ENCODE data around the gene GRIA4. TPM values are rescaled to one million over a fixed set of nuclear protein-coding genes. Genes with fewer than 3 reads are reported as not detected.

Gene GRIA4
- total RNA-seq, 1 donor from 2014 or later = 15.0 TPM

- no peak for DNase-seq
Measured at GRCh38 chr11:105639527-105639926, 29.7 kb downstream of the GRIA4 start.

DNA sequence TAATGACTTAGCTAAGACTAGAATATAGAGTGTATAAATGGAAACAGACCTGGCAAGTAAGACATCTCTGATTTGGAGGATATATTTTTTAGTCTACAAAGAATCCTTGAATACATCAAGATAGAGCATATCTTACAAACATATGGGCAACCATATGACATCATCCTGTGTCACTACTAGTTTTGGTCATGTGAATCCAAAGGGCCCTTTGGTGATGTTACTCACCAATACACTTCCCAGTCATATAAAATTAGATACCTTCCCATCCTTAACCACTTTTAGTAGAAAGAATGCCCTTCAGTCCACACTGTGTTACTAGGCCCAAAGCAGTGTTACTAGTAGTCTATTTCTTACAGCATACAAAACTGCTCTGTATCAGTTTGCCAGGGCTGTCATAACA, 31.6 kb downstream of the GRIA4 start:
- no peak for DNase-seq

GRCh38 chr11:105642870-105643269, 33.0 kb downstream of the GRIA4 start:
- DNase-seq = no peak

- DNase-seq = no peak
Measured at GRCh38 chr11:105644839-105645573, 35.1 kb downstream of the GRIA4 start.

DNA sequence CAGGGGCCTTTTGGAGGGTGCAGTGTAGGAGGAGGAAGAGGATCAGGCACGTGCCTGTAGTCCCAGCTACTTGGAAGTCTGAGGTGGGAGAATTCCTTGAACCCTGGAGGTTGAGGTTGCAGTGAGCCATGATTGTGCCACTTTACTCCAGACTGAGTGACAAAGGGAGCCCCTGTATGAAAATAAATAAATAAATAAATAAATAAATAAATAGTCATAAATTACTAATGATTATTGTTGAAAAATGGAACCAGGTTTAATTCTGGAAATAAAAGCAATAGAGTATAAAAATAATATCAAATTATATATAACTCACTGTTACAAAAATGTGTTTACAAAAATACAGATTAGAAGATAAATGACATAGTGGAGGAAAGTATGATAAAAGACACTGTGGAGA, 37.9 kb downstream of the GRIA4 start:
- DNase-seq = no peak

DNA sequence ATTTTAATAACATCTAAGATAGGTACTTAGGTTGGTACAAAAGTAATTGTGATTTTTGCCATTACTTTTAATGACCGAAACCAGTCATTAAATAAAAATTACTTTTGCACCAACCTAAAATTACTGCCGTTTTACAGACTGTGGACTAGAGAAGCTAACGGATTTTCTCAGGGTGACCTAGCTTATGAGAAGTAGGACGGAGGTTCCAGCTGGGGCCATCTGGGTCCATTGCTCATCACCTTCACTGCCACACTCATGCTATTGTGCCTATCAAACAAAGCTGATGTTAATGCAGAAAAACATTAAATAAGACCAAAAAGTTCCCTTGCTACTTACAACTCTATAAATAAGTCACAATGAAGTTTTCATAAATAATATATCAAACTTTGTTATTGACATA, 38.9 kb downstream of the GRIA4 start:
- no peak for DNase-seq

DNA sequence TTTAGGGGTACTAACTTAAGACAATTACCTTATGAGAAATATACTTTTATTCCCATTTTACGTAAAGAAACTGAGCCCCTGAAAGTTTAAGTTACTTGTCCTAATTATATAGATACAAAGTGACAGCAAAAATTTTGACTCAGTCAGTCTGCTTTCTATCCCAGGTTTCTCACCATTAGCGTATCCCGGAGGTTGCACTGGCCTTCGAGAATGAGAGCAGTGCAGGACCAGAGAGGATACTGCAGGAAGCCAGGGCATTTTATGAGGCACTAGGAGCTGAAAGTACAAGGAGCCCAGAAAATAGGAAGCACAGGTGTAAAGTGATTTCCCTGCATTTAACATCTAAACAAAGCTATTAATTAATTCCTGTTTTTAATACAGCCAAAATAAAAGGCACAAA, 55.4 kb downstream of the GRIA4 start:
- no peak for DNase-seq

- DNase-seq = no peak
Measured at GRCh38 chr11:105667441-105667840, 57.6 kb downstream of the GRIA4 start.

DNA sequence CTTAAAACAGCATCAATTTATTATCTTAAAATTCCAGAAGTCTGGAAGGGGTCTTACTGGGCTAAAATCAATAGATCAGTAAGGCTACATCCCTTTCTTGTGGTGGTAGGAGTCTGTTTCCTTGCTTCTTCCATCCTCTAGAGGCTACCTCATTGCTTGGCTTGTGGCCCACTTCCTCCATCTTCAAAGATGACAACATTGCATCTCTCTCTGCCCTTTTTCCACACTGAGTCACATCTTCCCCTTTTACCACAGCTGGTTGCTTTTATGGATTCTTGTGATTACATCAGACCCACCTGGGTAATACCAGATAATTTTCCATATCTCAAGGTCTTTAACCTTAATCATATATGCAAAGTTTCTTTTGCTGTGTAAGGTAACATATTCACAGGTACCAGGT, 60.9 kb downstream of the GRIA4 start:
- DNase-seq = no peak

- DNase-seq = no peak
Measured at GRCh38 chr11:105673089-105673488, 63.2 kb downstream of the GRIA4 start.

- DNase-seq = no peak
Measured at GRCh38 chr11:105689631-105690030, 79.8 kb downstream of the GRIA4 start.

GRCh38 chr11:105690467-105690866, 80.6 kb downstream of the GRIA4 start:
- no peak for DNase-seq

DNA sequence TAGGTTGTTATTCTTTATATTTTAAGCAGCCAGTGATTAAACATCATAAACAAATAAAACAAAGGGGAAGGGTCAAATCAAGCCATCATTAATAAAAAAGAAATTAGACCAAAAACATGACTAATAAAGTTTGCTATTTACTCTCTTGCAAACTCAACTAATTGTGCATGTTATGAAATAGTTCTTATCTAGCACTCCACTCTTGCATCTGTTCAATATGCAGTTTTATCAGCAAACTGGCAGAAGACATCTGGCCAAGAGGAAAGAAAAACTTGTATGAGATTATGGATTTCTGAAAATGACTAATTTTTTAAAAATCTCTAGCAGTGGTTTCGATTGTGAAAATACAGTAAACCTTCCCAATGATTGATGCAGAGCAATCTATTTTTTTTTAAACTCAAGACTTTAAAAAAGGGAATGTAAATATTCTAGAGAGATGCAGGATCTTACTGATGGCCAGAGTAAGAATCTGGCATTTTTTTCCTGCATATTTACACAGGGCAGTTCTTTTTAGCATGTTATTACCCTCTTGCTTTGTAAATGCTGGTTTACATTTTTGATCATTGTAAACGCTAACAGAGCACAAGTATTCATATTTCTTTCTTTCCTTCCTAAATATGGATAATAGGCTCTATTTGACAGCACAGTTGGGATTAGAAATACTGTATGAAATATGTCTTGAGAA, 83.3 kb downstream of the GRIA4 start:
- DNase-seq = no peak

DNA sequence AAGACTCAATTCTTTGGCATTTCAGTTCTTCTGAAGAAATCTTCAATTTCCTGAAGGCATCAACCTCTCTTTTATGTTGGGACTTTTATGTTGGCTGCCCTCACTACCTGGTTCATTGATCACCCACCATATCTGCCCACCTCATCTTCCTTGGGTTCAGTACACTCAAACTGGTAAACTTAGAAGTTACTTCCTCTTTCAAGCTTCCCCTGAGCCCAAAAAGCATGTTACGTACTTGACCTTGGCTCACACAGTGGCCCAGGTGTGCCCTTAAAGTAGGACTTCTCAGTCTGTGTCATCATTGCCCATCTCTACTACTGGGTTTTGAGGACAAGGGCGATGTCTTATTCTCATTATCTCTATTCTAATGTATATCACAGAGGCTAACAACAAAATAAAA, 86.1 kb downstream of the GRIA4 start:
- no peak for DNase-seq

DNA sequence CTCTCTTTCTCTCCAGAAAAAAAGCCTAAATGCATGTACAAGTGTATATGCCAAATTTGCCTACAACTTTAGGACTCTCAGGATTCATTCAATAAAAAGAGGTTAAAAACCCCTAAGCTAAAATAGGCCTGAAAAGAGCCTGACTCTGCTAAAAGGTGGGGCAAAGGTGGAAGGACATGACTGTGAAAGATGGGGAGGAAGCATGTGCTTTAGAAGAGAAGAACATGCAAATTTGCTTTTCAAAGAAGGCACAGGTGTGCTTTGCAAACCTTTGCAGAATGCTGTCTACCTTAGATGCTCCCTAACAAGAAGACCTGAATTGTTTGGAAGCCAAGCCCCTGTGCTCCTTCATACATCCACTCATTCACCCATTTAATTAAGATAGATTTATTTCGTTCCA, 87.4 kb downstream of the GRIA4 start:
- no peak for DNase-seq

DNA sequence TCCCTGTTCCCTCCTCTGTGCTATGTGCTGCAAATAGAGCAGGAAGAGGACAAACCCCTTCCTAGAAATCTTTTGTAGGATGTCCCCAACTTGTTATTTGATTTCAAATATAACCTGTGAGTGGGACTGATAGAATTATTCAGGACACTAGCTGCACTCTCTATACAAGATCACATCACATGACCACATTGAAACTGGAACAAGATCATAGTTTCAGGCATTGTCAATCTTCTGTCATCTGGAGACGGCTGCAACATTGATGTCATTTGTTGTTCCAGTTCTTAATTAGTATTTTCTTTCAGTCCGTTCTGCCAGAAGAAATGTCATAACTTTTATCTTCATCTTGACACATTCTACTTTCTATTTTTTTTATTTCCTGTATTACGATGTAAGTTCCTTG, 89.3 kb downstream of the GRIA4 start:
- DNase-seq = no peak

DNA sequence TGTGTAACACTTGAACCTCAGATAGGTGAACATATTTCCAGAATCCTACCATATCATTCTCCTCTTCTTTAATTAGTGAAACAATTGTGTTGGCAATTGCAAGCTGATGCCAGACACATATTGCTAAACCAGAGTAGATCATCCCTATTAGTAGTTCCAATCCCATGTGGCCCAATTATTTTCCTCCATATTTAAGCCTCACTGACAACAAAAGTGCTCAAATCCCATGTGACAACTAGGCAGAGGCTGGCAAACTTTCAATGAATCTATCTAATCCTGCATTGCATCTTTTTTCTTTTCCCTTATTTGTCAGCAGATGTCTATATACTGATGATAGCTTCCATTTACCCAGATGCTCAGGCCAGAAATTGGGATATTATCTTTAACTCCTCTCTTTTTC, 90.4 kb downstream of the GRIA4 start:
- DNase-seq = no peak

DNA sequence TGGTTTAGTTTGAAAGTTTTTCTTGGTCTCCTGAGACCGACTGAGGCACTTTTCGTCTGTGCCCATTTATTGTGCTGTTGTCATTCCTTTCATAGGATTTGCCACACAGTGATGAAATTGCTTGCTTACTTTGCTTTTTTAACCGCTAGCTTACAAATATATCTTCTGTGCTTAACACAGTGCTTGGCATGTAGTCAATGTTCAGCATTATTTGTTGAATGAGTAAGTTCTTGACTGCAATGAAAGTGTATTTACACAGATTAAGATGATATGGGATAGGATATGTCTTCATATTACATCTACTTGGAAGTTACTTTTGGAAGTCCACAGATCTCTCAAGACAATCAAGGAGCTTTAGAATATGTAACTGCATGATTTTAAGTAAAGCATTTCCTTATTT, 91.2 kb downstream of the GRIA4 start:
- no peak for DNase-seq

DNA sequence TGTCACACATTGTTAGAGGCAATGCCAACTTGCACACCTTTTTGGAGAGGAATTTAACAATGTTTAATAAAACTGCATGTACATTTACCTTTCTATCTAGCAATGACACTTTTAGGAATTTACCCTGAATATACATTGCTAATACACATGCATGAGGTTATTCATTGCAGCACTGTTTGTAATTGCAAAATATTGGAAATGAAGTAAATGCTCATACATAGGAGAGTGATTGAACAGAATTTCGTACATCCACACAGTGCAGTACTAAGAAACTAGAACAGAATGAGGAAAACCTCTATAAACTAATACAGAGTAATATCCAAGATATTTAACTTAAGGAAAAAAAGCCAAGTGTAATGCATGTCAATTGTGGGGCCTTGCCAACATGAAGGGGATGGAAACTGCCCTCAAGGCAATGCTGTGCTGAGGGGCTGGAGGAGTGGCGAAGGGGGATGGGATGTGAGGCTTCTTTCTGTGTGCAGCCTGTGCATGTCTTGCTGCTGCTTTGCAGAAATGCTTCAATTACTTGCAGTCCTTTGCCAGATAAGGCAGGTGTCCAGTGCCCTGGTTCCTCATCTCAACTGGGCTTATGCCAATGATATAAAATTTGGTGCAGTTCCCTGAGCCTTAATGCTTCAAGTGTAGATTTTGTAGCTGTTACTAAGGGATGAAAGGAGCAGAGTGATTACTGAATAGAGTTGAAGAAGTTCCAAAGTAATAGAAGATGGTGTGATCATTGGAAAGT, 96.1 kb downstream of the GRIA4 start:
- DNase-seq = no peak

GRCh38 chr11:105713106-105713505, 103.2 kb downstream of the GRIA4 start:
- no peak for DNase-seq

DNA sequence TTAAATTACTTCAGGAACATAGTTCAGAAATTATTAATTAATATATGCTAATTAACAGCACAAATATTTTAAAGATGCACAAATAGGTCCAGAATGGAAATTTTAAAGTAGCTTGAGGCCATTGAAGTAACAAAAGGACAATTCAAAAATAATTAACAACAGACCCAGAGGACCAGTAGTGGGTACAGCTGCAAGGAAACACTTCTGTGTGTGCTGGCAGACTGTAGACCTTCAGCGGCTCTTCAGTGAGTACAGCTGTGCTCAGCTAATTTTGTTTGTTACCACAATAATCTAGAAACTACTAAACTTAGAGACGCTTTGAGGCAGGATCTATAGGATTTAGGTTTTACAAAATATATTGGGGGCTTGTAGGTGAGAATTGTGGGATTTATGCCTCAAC, 103.8 kb downstream of the GRIA4 start:
- DNase-seq = no peak

GRCh38 chr11:105718641-105719040, 108.8 kb downstream of the GRIA4 start:
- DNase-seq = no peak

- no peak for DNase-seq
Measured at GRCh38 chr11:105719073-105719822, 109.4 kb downstream of the GRIA4 start.
